ENCODE data around the gene ATP5PO.
"Not testable (repeated sequence)": the region's sequence is repeated elsewhere in the genome, so short reads cannot be mapped to it uniquely, and the experiment has no call there.

Gene ATP5PO

GRCh38 chr21:33897739-33898138, 17.9 kb downstream of the ATP5PO start:
- no peak for DNase-seq

- DNase-seq, result no peak
Measured at GRCh38 chr21:33897098-33897497, 18.5 kb downstream of the ATP5PO start.

GRCh38 chr21:33896691-33897090, 18.9 kb downstream of the ATP5PO start:
- no peak for DNase-seq

GRCh38 chr21:33895356-33895755, 20.2 kb downstream of the ATP5PO start:
- DNase-seq, result no peak

GRCh38 chr21:33894736-33895288, 20.8 kb downstream of the ATP5PO start:
- peak; percentile 63 for DNase-seq

- no peak for DNase-seq
Measured at GRCh38 chr21:33893917-33894316, 21.7 kb downstream of the ATP5PO start.

- DNase-seq, result no peak
Measured at GRCh38 chr21:33892853-33893252, 22.8 kb downstream of the ATP5PO start.

- DNase-seq, result no peak
Measured at GRCh38 chr21:33890187-33890586, 25.4 kb downstream of the ATP5PO start.

- DNase-seq, result no peak
Measured at GRCh38 chr21:33886321-33886720, 29.3 kb downstream of the ATP5PO start.

GRCh38 chr21:33885172-33885514, 30.5 kb downstream of the ATP5PO start:
- DNase-seq, result no peak

GRCh38 chr21:33884376-33885171, 31.0 kb downstream of the ATP5PO start:
- no peak for DNase-seq

GRCh38 chr21:33883118-33883517, 32.5 kb downstream of the ATP5PO start:
- no peak for DNase-seq

- DNase-seq, result no peak
Measured at GRCh38 chr21:33881689-33882440, 33.7 kb downstream of the ATP5PO start.

- DNase-seq, result no peak
Measured at GRCh38 chr21:33880626-33881025, 35.0 kb downstream of the ATP5PO start.

GRCh38 chr21:33878824-33879223, 36.8 kb downstream of the ATP5PO start:
- DNase-seq, result no peak

GRCh38 chr21:33875026-33875695, 40.4 kb downstream of the ATP5PO start:
- DNase-seq, result no peak

- no peak for DNase-seq
Measured at GRCh38 chr21:33874161-33874560, 41.4 kb downstream of the ATP5PO start.

- DNase-seq, result no peak
Measured at GRCh38 chr21:33872881-33873515, 42.6 kb downstream of the ATP5PO start.

- no peak for DNase-seq
Measured at GRCh38 chr21:33871171-33871570, 44.4 kb downstream of the ATP5PO start.

- no peak for DNase-seq
Measured at GRCh38 chr21:33870768-33871167, 44.8 kb downstream of the ATP5PO start.

GRCh38 chr21:33869873-33870272, 45.7 kb downstream of the ATP5PO start:
- no peak for DNase-seq

- DNase-seq, result not testable (repeated sequence)
Measured at GRCh38 chr21:33867868-33868267, 47.7 kb downstream of the ATP5PO start.

GRCh38 chr21:33866826-33867225, 48.8 kb downstream of the ATP5PO start:
- no peak for DNase-seq

All from activated T-cell treated with anti-CD3 and anti-CD28 coated beads, Interleukin-2, amount 50 U/mL, for 1 hour (primary cell).